ENCODE data around the gene STXBP3.
"Not testable (repeated sequence)": the region's sequence is repeated elsewhere in the genome, so short reads cannot be mapped to it uniquely, and the experiment has no call there.

The STXBP3 gene, protein sequence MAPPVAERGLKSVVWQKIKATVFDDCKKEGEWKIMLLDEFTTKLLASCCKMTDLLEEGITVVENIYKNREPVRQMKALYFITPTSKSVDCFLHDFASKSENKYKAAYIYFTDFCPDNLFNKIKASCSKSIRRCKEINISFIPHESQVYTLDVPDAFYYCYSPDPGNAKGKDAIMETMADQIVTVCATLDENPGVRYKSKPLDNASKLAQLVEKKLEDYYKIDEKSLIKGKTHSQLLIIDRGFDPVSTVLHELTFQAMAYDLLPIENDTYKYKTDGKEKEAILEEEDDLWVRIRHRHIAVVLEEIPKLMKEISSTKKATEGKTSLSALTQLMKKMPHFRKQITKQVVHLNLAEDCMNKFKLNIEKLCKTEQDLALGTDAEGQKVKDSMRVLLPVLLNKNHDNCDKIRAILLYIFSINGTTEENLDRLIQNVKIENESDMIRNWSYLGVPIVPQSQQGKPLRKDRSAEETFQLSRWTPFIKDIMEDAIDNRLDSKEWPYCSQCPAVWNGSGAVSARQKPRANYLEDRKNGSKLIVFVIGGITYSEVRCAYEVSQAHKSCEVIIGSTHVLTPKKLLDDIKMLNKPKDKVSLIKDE

DNA sequence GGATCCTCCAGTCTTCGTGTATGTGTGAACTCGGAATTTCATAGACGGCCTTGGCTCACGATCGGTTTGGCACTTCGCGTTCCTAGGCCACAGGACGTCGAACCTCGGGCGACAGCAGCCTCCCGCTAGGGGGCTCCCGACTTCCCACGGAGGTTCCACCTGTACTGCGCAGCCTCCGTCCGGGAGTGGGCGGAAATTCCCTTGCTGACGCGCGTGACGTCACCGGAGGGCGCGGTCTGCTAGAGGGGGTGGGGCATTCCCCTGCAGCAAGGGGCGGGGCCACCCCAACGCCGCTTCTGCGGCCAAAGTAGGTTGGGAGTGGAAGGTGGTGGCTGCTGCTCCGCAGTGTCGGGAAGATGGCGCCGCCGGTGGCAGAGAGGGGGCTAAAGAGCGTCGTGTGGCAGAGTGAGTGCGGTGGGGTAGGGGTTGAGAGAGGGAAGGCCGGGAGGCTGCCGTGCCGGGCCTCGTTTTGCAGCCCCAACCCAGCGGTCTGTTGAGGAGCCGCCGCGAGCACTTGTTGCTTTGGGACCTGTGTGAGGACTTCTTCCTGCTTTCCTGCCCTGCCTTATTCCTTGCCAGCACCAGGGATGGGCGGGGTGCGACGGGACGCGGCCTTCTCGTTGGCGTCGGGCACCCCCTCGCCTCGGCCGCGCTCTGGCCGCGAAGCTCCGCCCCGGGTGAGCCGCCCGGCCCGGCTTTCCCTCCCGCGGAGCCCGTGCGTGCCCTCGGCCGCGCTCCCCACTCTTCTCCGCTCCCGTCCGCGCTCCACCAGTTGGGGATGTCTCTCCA lies at the start of gene STXBP3:
Gene STXBP3 (plus strand): TSS at position 293 of the 789 bp plus-strand sequence. CDS start 64 bp downstream, at position 357.
- peak; percentile 100 for DNase-seq (ENCODE audit: low read depth in 3 of 3)

DNA sequence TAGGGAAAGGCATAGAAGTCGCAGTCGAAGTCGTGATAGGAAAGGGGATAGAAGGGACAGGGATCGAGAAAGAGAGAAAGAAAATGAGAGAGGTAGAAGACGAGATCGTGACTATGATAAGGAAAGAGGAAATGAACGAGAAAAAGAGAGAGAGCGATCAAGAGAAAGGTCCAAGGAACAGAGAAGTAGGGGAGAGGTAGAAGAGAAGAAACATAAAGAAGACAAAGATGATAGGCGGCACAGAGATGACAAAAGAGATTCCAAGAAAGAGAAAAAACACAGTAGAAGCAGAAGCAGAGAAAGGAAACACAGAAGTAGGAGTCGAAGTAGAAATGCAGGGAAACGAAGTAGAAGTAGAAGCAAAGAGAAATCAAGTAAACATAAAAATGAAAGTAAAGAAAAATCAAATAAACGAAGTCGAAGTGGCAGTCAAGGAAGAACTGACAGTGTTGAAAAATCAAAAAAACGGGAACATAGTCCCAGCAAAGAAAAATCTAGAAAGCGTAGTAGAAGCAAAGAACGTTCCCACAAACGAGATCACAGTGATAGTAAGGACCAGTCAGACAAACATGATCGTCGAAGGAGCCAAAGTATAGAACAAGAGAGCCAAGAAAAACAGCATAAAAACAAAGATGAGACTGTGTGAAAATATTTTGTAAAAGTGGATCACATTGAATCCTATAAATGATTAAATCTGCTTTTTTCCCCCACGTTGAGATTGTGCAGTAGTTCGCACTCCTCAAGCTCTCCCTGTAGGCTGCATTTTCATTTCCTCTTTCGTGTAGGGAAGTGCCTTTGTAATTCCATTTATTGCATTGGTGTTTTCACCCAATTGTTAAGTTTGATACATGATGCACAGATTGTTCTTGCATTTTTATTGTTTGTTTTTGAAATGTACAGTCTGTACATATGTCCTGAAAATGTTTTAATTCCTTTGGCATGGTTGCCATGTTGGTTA lies 46.8 kb upstream of the STXBP3 start:
- no peak for DNase-seq (ENCODE audit: low read depth in 3 of 3)

DNA sequence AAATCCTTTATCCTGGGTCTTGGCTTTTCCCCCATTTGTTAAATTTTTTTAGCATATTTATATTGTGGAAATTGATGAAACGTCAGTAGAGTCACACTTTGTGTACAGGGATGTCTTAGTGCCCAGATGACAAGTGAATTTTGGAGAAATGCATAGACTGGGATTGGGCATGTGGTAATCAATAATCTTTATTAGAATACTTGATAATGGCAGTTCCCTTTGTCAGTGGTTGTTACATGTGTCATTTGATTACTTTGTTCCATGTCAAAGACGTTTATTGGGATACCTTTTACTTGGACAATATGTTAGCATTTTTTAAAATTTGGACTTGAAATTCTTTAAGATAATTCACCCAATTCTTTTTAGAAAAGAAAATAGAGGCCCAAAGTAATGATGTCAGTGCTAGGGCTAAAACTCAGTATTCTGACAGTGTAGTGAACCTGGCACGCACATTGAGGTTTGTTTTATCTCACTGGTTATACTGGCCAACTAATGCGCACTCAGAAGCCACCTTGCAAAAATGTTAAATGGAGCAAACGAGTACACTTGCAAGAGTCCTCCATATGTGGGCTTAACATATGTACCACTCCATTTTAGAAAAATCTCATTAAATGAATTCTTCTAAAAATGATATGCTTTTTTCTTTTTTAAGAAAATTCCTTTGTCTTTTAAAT lies 45.2 kb upstream of the STXBP3 start:
- no peak for DNase-seq (ENCODE audit: low read depth in 3 of 3)

DNA sequence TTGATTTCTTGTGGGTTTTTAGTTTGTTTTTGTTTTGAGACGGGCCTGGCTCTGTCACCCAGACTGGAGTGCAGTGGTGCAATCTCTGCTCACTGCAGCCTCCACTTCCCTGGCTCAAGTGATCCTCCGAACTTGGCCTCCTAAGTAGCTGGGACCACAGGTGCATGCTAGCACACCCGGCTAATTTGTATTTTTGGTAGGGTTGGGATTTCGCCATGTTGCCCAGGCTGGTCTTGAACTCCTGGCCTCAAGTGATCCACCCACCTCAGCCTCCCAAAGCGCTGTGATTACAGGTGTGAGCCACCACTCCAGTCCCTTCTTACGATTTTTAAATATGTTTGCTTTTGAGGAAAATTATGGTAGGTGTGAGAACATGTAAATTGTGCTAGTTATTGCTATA lies 44.4 kb upstream of the STXBP3 start:
- DNase-seq (ENCODE audit: low read depth in 3 of 3) = not testable (repeated sequence)

DNA sequence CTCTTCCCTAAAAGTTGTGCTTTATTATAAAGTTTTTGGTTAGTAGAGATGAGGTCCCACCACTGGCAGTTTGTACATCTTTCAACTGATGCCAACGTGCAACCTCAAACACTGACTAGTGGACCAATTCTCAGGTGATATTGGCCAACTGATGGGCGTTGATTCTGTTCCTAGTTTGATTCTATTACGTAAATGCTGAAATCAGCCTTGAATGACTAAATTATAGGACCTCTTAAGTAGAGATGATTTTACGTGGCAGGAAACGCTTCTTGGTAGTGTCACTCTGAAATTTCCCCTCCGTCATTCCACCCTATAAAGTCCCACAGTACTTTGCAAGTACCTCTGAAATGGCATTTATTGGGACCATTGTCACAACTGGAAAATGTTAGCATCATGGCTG lies 42.5 kb upstream of the STXBP3 start:
- DNase-seq (ENCODE audit: low read depth in 3 of 3) = no peak

DNA sequence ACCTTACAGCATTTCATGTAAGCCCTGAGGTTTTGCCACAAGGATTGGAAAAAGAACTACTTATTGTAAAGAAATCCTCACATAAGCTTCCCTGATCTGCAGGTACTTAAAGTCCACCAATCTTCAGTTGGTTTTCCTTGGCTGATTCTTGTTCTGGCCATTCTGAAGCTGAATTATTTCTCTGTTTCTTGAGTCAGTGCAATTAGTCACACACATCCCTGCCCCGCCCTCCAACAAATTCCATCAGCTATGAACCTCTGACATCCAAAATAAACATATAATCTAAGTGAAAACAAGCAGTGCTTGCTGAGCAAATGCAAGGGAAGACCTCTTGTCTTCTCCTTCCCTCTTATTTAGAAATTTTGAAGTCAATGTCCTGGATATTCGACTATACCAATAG lies 42.0 kb upstream of the STXBP3 start:
- DNase-seq (ENCODE audit: low read depth in 3 of 3) = no peak

DNA sequence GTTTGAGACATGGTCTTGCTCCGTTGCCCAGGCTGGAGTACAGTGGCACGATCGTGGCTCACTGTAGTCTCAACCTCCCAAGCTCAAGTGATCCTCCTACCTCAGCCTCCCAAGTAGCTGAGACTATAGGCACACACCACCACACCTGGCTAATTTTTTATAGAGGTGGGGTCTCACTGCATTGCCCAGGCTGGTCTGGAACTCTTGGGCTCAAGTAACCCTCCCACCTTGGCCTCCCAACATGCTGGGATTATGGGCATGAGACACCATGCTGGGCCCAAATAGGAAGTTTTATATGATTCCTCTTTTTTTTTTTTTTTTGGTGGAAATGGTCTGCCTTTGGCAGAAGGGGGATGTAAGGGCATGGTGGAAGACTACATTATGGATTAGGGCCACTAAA lies 39.8 kb upstream of the STXBP3 start:
- DNase-seq (ENCODE audit: low read depth in 3 of 3) = no peak

DNA sequence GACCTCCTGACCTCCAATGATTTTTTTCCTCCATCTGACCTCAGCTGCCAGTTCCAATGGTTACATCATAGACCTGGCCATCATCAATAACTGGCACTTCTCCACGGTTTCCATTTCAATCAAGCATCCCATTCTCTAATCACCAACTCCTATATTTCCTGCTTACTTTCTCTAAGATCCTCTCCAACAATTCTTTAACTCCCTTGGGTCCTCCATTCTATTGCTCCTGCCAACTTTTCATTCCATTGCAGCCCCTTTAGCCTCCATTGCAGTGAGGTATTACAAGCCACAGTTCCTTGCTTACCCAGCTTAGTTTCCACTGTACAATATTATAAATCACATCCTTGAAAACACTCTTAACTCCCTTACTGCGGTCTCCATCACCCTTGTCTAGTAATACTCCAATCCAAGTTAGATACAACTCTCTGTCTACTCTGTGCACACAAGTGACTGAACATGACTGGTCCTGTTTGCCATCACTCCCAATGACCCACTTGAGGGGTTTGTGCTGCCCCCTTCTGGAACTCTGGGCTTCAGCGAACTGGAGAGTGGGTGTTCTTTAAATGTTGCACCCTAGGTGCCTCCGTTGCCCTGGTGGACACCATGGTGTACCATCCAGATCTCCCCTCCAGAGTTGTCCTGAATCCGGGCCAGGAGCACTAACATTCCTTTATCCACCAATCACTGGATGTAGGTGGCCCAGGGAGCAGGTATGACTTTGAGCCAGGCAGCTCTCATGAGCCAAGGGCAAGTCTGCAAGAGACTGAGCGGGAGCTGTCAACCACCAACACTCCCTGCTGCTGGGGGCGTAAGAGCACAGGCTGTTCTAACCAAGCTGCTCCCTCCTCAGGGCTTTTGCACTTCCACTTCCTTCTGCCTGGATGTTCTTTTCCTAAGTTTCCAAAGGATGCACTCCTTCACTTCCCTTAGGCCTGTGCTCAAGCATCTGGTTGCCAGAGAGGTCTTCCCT lies 37.5 kb upstream of the STXBP3 start:
- peak; percentile 28 to 47 (median 40) for DNase-seq (ENCODE audit: low read depth in 3 of 3)

DNA sequence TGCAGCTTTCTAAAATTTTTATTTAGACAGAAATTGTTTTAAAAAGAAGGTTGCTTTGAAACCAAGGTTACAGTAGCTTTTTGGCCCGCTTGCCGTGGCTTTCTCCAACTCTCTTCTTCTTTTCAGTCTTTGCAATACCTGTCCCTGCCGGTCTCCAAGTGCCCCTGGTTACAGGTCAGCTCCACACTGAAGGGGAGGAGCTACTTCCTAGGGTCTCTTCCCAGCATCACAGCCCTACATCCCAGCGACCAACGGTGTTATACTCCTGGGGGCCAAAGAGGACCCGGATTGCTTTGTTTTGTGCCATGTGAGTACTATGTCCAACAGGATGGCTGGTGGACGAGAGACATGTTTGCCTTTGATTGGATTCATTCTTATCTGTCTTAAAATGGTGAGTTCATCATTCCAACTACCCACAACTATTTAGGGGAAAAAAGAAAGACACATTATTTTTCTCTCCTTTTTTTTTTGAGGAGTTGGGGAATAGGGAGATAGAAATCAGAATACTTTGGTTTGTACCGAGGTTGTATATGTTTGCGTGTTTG lies 33.8 kb upstream of the STXBP3 start, which contains the start of gene FNDC7:
Gene FNDC7 (plus strand): TSS at position 303 of the 545 bp plus-strand sequence. CDS start 26 bp downstream, at position 329.
- no peak for DNase-seq (ENCODE audit: low read depth in 3 of 3)

DNA sequence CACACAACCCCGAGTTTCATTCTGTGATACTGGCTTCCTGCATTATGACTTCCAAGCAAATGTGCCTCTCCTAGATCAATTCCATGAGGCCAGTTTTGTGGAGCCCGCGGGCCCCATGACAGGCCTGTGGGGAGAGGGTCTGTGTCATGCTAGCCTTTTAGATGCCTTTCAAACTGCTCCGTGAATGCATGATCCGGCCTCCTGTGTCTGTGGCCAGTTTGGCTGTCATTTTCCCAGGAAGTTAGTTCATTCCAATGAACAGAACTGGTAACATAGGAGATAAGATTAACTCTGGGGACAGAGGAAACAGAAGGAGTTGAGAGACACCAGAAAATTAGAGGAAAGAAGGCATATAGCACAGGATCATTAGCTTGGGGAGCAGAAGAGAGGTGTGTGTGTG lies 30.5 kb upstream of the STXBP3 start:
- DNase-seq (ENCODE audit: low read depth in 3 of 3) = no peak

DNA sequence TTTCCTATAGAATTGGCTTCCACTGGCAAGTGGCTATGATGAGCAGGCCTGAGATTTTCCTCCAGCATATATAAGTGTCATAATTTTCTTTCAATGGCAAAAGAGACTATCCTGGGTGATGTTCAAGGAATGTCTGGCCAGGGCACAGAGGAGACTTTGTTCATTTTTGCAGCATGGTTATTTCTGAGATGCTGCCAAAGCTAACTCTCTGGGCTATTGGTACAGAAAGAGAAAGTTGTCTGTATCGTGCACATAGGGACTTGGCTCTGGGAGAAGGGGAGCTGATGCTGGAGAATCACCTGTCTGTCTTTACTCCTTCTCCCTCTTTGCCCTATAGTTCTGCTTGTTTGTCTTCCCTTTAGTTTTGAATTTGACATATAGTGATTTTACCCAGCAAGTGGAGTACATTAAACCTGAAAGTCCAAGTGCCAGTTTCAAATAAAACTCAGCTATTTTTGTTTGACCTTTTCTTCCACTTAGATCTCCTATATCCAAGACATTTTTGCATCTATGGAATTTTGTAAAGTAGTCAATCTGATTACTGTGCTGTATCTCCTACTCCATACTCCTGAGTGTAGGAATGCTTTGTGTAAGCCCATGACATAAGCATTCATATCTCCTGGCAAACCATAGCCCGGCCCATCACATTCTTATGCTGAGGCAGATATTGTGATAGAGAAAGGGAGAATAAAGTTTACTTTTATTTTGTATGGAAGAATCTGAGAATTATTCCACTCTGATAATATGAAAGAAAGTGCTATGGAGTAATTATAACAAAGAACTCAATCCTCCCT lies 29.8 kb upstream of the STXBP3 start:
- no peak for DNase-seq (ENCODE audit: low read depth in 3 of 3)

DNA sequence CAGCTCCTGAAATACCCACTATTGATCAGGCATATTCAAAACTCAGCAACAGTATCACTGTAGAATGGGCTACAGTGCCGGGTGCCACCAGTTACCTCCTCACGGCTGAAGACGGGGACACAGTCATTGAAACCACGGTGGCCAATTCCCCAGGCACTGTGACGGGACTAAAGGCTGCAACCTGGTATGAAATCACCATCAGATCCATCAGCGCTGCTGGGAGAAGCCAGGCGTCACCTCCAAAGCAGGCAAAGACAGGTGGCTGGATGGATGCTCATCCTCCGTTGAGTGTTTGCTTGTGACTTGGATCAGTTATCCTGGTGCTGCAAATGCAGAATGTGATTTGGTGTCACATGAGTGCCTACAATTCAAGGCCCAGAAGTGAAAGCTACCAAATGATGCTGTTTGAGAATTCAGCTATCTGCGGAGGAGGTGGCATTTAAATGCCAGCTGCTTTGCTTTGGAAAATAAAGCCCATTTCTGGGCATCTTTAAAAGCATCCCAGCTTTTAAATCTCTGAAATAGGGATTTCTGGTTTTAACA lies 28.6 kb upstream of the STXBP3 start:
- no peak for DNase-seq (ENCODE audit: low read depth in 3 of 3)

DNA sequence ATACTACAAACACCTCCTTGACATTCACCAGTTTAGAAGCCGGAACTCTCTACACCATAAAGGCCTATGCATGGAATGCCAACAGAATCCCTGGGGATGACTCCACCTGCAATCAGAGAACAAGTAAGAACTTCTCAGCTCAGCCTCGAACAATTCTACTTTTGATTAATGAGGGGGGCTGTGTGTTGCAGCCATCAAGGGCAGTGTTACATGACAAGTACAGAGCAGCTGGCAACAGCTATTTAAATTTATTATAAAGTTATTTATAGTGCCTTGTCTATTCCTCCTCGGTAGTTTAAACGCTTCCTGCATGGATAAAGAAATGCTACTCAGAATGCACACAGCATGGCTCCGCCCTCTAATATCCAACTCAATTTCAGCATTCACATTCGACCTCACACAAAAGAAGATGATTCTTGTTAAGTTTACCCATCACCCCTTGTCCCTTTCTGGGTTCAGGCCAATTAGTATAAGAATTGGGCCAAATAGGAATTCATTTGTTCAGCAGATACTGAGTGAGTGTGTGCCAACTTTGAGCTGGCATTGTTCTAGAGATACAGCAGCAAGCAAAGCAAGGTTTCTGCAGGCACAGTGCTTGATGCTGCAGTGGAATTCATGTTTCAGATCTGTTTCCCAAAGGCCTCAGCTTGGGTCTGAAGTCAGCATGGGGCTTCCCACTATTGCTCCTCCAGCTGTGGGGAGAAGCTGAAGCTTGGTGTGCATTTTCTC lies 27.4 kb upstream of the STXBP3 start:
- DNase-seq (ENCODE audit: low read depth in 3 of 3) = no peak

DNA sequence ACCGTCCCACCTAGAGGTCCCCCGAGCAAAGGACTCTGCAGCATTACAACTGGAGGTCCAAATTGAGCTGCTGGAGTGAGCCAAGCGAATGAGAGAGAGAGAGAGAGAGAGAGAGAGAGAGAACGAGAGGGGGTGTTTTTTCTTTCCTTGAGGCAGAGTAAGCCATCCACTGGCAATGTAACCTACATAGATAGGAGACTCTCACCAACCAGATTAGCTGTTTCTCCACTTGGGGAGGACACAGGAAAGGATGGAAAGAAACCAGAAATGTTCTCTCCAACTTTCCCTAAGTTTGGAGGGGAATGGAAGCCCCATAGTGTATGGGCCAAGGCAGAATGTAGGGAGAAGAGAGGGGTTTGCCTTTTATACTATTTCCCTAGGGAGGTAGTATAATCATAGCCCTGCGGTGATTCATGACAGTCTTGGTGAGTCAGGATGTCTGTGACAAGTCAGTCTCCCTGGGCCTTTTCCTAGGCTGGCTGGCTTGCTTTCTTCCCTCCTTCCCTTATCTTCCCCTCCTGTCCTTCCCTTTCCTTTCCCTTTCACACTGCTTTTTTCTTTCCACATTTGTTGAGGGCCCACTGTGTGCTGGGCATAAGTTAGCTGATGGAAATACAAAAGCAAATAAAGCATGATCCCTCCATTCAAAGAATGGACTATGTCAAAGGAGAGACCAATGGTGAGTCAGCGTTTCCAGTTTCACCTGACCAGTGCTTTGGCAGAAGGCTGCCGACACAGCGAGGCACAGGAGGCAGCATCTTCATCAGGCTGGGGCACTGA lies 26.6 kb upstream of the STXBP3 start:
- no peak for DNase-seq (ENCODE audit: low read depth in 3 of 3)

DNA sequence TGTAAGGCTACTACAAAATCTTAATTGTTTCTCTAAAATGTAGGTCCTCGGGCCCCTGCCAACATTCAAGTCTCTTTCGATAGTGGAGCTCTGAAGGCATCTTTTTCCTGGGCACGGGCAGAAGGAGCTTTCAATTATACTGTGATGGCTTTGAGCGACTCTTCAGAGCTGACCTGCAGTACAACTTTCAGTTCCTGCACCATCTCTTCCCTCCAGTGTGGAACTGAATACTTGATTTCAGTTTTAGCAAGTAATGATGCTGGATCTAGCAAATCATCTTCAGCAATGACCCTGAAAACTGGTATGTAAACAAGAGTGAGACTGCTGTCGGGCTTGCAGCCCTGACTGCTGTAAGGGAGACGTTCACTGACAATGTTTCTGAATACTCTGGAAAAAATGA lies 24.2 kb upstream of the STXBP3 start:
- no peak for DNase-seq (ENCODE audit: low read depth in 3 of 3)

DNA sequence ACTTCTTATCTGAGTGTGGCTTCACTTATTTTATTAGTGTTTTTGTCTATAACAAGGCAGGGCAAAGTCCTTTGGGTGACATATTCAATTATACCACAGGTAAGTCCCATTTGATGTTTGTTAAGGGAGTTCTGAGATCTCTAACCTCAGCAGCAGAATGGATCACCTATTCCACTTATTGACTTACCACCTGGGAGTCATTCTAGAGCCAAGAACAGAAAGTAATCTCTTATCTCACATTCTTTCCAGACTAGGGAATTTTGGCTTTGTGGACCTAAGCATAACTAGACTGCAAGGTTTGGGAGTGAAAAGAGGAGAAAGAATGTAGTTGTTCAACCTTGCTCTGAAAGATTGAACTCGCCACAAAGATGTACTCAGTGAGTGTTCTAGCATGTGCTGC lies 20.6 kb upstream of the STXBP3 start:
- DNase-seq (ENCODE audit: low read depth in 3 of 3) = no peak

All from stimulated activated CD4-positive, alpha-beta T cell treated with anti-CD3 and anti-CD28 coated beads, TNF-alpha, amount 100 ng/mL, for 48 hours (primary cell).